GM12873 (cell line): ENCODE results near the gene MYO1D.

Source experiments
- CTCF ChIP-seq: IDR thresholded peaks from 2 replicates; pipeline ENCODE4 v1.5.1; 2012; ENCODE audit warnings: low read depth, mild to moderate bottlenecking, moderate library complexity, low read length, control low read depth; ENCODE audit not compliant: insufficient read depth; ENCODE audit errors: missing control alignments

The MYO1D gene

GRCh38 chr17:32847977-32848376 is 28.9 kb downstream of the MYO1D start:
- no peak for TF ChIP-seq CTCF

GRCh38 chr17:32846143-32846542 is 30.8 kb downstream of the MYO1D start:
- no peak for TF ChIP-seq CTCF

GRCh38 chr17:32840241-32840640 is 36.7 kb downstream of the MYO1D start:
- no peak for TF ChIP-seq CTCF

GRCh38 chr17:32836527-32836926 is 40.4 kb downstream of the MYO1D start:
- no peak for TF ChIP-seq CTCF

- no peak for TF ChIP-seq CTCF
Observed at GRCh38 chr17:32835291-32835761, 41.6 kb downstream of the MYO1D start.

GRCh38 chr17:32834104-32834503 is 42.8 kb downstream of the MYO1D start:
- TF ChIP-seq CTCF = no peak

- TF ChIP-seq CTCF = no peak
Observed at GRCh38 chr17:32833526-32833925, 43.4 kb downstream of the MYO1D start.
